Kidney capillary endothelial cell (primary cell): ENCODE results near the gene TGFBRAP1.

ENCODE experiments used
- DNase-seq: peaks from one replicate; pipeline ENCODE4 v3.0.0-alpha.2; 2018; ENCODE audit warnings: low spot score

Gene TGFBRAP1

DNA sequence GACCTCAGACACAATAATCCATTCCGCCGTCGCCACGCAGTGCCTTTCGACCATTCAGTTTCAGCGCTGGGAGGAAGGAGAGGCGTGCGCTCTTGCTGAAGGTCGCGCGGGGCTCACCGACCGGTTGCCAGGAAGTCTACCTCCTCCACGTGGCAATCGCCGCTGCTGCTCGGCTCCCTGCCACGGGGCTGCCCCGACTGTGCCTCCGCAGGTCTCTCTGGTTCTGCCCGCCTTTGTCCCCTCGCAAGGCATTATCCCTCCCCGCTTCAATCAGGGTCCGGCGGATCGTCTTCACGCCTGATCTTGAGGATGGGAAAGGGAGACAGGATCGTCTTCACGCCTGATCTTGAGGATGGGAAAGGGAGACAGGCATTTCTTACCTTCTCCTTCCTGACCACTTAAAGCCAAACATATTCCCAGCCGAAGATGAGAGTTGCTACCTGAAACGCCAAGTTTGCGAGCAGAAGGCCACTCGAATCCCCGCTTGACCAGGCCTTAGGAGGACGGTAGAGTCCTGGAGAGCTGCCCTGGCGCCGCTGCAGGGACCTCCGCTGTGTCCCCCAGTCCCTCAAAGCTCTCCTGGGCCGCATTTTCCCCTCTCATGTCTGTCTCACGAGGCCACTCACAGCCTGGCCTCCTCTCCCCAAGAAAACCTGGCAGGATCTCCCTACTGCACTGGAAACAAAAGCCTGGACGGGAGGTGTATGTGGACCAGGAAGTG, 92.3 kb downstream of the TGFBRAP1 start:
- DNase-seq, result no peak

DNA sequence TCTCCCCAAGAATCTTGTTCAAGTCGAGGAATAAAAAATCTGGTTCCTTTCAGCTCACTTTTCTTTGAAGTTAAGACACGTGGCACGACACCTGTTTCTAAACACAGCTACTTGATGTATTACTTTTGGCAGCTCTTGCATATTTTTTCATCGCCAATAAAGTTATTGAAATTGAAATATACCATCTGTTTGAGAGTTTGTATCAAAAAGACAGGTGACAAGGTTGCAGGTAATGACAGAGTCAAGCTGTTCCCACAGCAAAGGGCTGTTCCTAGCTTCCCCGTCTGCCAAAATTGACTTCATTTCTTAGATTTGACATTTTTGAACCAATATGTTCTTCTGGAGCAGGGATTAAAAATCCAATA, 93.5 kb downstream of the TGFBRAP1 start:
- no peak for DNase-seq

- peak; percentile 84 for DNase-seq
These were observed 94.0 kb downstream of the TGFBRAP1 start for GRCh38 chr2:105235388-105236059.

DNA sequence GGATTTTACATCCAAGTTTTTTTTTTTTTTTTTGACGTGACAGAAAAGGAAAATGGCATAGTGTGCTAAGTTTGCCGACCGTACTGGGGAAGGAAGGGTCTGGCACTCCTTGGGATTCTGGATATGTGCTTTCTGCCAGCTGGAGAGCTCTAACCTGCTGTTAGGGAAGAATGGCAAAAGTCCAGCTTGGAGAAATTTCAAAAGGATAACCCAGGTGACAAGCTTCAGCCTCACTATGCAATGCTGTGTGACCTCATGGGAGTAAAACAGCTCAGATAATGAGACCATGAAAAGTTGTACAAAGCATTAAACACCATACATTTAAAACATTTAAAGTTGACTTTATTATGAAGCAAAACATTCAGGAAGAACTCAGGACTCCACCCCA, 98.3 kb downstream of the TGFBRAP1 start:
- no peak for DNase-seq

- DNase-seq, result no peak
These were observed 105.1 kb downstream of the TGFBRAP1 start for GRCh38 chr2:105224444-105224843.

DNA sequence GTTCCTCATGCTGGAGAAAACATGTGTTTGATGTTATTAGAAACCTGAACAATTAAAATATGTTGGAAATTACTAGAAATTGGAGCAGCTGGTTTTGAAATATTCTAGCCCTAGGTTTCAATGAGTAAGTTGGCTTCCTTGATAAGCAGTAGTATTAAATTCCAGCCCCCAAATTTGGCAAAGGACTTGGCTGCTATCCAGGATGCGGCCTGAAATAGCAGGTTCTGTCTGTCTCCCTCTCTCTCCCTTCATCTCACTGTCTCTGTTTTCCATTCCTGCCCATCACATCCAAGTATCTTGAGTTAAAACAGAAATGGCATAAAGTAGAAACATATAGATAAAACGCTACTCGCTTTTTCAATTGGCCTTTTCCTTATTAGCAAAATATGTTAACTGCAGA, 108.9 kb downstream of the TGFBRAP1 start:
- no peak for DNase-seq

- DNase-seq, result no peak
These were observed 113.8 kb downstream of the TGFBRAP1 start for GRCh38 chr2:105215586-105216192.
